Endometrial microvascular endothelial cells (primary cell): ENCODE measurements around the gene EPO. TPM values are rescaled to one million over a fixed set of nuclear protein-coding genes. Genes with fewer than 3 reads are reported as not detected.
"Not testable (repeated sequence)": the region's sequence is repeated elsewhere in the genome, so short reads cannot be mapped to it uniquely, and the experiment has no call there.

ENCODE experiments used
- in situ Hi-C: cut with HindIII; loops from 2 replicates; pipeline ENCODE4 v1.10.0; 2017; ENCODE audit warnings: low sequenced_read_pairs, low pct_unique_long_range_greater_than_20kb; ENCODE audit errors: inconsistent ontology term
- total RNA-seq: library from RNA; depleted of rRNA; stranded (reverse); fragments of >200 nt; gene quantifications from one replicate; pipeline ENCODE4 v1.2.3, GENCODE V29; 2015; ENCODE audit errors: inconsistent ontology term

Gene EPO
- total RNA-seq, 1 donor from 2014 or later, result not detected

DNA sequence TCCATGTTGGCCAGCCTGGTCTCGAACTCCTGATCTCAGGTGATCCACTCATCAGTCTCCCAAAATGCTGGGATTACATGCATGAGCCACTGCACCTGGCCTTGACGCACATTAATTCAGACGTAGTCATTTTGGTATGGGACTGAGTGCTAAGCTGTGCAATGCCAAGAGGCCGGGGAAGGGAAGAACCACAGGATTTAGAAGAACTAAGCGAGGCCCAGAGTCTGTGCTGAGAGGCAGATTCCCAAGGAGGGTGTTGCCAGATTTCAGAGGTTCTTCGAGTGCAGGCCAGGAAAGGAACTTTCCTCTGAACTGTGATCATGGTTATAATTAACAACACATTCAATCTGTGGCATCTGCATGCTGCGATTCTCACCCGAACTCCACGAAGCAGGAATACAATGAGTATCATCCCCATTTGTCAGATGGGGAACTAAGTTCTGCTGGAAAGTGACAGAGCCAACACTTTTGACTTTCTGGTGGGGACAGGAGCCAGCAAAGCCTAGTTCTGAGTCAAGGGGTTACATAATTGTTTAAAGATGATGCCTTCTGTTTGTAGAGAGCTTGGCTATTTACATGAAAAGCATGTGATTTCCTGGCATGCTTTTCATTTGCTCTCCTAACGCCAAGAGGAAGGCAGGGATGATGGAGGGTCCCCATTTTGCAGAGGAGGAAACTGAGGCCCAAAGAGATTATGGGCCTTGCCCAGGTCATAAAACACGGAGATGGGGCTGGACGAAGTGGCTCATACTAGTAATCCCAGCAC, 6.9 kb downstream of the EPO start:
- in situ Hi-C loops, result no loop called here

GRCh38 chr7:100728196-100728595, 7.9 kb downstream of the EPO start:
- in situ Hi-C loops, result no loop called here

- in situ Hi-C loops, result no loop called here
Measured at GRCh38 chr7:100730136-100730800, 10.0 kb downstream of the EPO start.

DNA sequence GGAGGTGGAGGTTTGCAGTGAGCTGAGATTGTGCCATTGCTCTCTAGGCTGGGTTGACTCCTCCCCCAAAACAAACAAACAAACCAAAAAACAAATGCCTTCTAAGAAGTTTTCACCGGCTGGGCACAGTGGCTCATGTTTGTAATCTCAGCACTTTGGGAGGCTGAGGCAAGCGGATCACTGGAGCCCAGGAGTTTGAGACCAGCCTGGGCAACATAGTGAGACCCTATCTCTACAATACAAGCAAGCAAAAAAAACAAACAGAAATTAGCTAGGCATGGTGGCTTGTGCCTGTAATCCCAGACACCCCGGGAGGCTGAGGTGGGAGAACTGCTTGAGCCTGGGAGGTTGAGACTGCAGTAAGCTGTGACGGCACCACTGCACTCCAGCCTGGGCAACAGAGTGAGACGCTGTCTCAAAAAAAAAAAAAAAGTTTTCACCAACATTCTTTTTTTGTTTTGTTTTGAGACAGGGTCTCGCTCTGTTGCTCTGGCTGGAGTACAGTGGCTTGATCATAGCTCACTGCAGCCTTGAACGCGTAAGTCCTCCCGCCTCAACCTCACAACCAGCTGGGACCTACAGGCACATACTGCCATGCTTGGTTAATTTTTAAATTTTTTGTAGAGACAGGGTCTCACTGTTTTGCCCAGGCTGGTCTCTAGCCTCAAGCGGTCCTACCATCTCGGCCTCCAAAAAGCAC, 11.8 kb downstream of the EPO start:
- in situ Hi-C loops, result no loop called here

GRCh38 chr7:100735730-100736129, 15.5 kb downstream of the EPO start:
- in situ Hi-C loops, result no loop called here

- in situ Hi-C loops, result no loop called here
Measured at GRCh38 chr7:100736671-100737070, 16.4 kb downstream of the EPO start.

DNA sequence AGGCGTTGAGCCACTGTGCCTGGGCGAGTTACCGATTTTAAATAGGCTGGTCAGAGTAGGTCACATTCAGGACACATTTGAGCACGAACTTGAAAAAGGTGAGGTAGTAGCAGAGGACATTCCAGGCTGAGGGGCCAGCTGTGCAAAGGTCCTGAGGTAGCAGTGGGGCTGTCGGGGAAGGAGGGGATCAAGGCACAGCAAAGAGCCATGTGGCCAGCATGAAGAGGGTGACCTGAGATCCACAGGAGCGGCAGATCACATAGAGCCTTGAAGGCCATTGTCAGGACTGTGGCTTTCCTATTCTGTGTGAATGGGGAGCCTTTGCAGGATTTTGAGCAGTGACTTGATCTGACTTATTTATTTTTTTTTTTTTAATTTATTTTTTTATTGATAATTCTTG, 19.7 kb downstream of the EPO start:
- in situ Hi-C loops, result no loop called here

- in situ Hi-C loops, result no loop called here
Measured at GRCh38 chr7:100744605-100745004, 24.3 kb downstream of the EPO start.

DNA sequence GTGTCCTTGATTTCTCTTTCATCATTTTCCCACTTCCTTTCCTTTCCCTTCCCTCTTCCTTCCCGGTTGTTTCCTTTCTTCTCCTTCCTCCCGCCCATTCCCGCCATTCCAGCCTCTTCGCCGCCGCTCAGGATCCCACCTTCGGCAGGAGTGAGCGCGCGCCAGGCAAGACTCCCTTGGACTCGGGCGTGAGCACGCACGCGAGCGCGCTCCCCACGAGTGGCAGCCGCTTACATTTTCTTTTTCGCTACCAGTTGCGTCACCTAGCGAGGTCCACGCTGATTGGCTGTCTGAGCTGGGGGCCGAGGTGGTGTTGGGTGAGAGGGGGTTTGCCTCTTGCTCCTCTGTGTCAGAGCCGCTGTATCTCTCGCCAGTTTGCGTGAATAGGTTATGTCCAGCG, 24.9 kb downstream of the EPO start:
- in situ Hi-C loops, result no loop called here

- in situ Hi-C loops, result no loop called here
Measured at GRCh38 chr7:100752994-100753393, 32.7 kb downstream of the EPO start.

GRCh38 chr7:100753750-100754149, 33.5 kb downstream of the EPO start:
- in situ Hi-C loops, result no loop called here

DNA sequence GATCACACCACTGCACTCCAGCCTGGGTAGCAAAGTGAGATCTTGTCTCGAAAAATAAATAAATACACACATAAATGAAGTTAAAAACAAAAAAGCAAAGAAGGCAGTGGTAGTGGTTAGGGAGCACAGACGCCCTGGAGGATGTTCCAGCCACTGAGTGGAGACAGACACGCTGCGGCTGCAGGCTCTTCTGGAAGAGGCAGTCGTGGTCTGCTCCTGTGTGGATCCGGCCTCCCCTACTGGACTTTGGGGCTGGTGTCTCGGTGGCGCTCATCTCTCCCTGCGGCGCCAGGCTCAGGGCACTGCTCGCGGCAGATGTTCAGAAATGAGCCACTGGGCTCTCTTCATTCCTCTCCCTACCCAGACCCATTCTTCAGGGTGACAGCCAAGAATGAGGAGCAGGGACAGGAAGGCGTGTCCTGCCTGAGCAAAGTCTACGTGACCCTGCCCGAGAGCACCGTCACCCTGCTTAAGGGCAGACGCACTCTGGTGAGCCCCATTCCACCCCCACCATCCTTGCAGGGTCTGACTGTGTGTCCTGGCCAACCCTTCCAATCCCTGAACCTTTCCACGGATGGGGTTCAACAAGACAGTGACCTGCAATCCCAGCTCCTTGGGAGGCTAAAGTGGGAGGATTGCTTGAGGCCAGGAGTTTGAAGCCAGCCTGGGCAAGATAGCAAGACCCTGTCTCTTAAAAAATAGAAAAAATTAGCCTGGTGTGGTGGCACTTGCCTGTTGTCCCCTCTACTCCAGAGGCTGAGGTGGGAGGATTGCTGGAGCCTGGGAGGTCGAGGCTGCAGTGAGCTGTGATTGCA, 39.3 kb downstream of the EPO start:
- in situ Hi-C loops, result no loop called here

DNA sequence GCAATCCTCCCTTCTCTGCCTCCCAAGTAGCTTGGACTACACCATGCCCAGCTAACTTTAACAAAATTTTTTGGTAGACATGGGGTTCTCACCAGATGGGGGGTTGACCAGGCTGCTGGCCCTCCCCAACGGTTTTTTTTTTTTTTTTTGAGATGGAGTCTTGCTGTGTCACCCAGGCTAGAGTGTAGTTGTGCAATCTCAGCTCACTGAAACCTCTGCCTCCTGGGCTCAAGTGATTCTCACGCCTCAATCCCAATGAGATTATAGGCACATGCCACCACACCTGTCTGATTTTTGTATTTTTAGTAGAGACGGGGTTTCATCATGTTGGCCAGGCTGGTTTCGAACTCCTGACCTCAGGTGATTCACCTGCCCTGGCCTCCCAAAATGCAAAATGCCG, 42.6 kb downstream of the EPO start:
- in situ Hi-C loops, result not testable (repeated sequence)

DNA sequence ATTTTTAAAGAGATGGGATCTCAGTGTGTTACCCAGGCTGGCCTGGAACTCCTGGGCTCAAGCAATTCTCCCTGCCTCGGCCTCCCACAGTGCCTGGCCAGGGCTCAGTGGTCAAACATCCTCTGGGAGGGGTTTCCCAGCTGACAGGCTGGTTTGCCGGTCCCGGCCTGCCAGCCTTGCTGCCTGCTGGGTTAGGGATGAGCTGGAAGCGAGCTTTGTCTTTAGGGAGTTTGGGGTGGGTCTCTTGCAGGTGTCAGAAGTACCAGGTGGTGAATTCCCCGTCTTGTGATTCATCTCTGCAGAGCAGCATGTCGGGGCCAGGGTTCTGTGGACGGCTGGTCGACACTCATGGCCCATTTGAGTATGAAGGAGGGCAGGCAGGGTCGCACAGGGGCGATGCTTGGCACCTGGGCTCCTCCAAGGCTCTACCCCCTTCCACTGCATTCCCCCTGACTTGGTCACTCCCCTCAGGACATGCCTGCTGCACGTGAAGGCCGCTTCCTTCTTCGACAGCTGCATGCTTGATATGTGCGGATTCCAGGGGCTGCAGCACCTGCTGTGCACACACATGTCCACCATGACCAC, 43.4 kb downstream of the EPO start:
- in situ Hi-C loops, result no loop called here

DNA sequence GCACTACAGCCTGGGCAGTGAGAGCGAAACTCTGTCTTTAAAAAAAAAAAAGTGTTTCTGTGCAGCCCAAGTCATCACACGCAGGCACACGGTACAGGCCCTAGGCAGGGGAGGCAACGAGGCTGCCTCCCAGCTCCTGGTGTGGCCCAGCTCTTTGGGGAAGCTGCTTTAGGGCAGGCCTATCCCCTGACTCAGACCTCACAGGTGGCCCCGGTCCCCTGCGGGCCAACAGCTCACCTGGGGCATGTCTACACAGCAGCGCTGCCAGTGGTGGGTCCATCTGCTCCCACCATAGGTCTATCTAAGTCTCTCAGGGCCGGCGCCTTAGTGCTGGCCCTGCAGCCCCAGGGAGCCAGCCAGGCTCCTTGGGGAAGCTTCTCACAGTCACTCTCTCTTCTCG, 44.6 kb downstream of the EPO start:
- in situ Hi-C loops, result no loop called here

DNA sequence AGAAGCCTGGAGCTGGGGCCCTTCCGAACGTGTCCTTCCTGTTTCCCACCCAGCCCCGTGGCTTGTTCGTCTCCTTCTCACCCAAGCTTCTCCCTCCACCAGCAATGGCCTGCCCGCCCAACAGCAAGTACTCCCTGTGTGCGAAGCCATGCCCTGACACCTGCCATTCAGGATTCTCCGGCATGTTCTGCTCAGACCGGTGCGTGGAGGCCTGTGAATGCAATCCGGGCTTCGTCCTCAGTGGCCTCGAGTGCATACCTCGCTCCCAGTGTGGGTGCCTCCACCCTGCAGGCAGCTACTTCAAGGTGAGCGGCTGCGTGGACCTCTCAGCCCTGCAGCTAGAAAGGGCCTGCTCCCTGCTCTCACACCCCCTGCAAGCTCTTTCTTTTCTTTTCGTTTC, 45.0 kb downstream of the EPO start:
- in situ Hi-C loops, result no loop called here

GRCh38 chr7:100768784-100769183, 48.5 kb downstream of the EPO start:
- in situ Hi-C loops, result no loop called here
